GM19023 (cell line): ENCODE data around the gene FAM171A1.
"Not testable (repeated sequence)": the region's sequence is repeated elsewhere in the genome, so short reads cannot be mapped to it uniquely, and the experiment has no call there.

Source experiments
- ATAC-seq: cut with Tn5 transposase; IDR thresholded peaks from one replicate; pipeline ENCODE4 v1.9.1; 2021; ENCODE audit warnings: mild to moderate bottlenecking, moderate library complexity; ENCODE audit not compliant: unreplicated experiment

The FAM171A1 gene

GRCh38 chr10:15346440-15347141 lies 24.5 kb downstream of the FAM171A1 start:
- no peak for ATAC-seq

- no peak for ATAC-seq
Observed at GRCh38 chr10:15345450-15345849, 25.6 kb downstream of the FAM171A1 start.

- no peak for ATAC-seq
Observed at GRCh38 chr10:15344876-15345285, 26.2 kb downstream of the FAM171A1 start.

- ATAC-seq = no peak
Observed at GRCh38 chr10:15344256-15344875, 26.7 kb downstream of the FAM171A1 start.

GRCh38 chr10:15342970-15343369 lies 28.1 kb downstream of the FAM171A1 start:
- no peak for ATAC-seq

- ATAC-seq = no peak
Observed at GRCh38 chr10:15341502-15342128, 29.5 kb downstream of the FAM171A1 start.

- ATAC-seq = no peak
Observed at GRCh38 chr10:15339892-15340291, 31.2 kb downstream of the FAM171A1 start.

- ATAC-seq = not testable (repeated sequence)
Observed at GRCh38 chr10:15337441-15337923, 33.6 kb downstream of the FAM171A1 start.

- ATAC-seq = no peak
Observed at GRCh38 chr10:15336211-15336610, 34.9 kb downstream of the FAM171A1 start.

GRCh38 chr10:15335508-15335907 lies 35.6 kb downstream of the FAM171A1 start:
- no peak for ATAC-seq

GRCh38 chr10:15334650-15335323 lies 36.3 kb downstream of the FAM171A1 start:
- ATAC-seq = no peak

- no peak for ATAC-seq
Observed at GRCh38 chr10:15333909-15334649, 37.0 kb downstream of the FAM171A1 start.

GRCh38 chr10:15333181-15333580 lies 37.9 kb downstream of the FAM171A1 start:
- not testable (repeated sequence) for ATAC-seq

GRCh38 chr10:15331461-15331860 lies 39.6 kb downstream of the FAM171A1 start:
- no peak for ATAC-seq

- no peak for ATAC-seq
Observed at GRCh38 chr10:15329437-15329836, 41.7 kb downstream of the FAM171A1 start.

GRCh38 chr10:15325944-15326284 lies 45.2 kb downstream of the FAM171A1 start:
- ATAC-seq = no peak

- no peak for ATAC-seq
Observed at GRCh38 chr10:15325243-15325943, 45.7 kb downstream of the FAM171A1 start.

- ATAC-seq = no peak
Observed at GRCh38 chr10:15324611-15325010, 46.5 kb downstream of the FAM171A1 start.

GRCh38 chr10:15324113-15324512 lies 47.0 kb downstream of the FAM171A1 start:
- no peak for ATAC-seq

GRCh38 chr10:15322356-15322755 lies 48.7 kb downstream of the FAM171A1 start:
- no peak for ATAC-seq
